Activated effector memory CD4-positive, alpha-beta T cell treated with anti-CD3 and anti-CD28 coated beads, Interleukin-2, amount 50 U/mL, for 16 hours (primary cell): Measurements from ENCODE around the gene CLASP1.
"Not testable (repeated sequence)": the region's sequence is repeated elsewhere in the genome, so short reads cannot be mapped to it uniquely, and the experiment has no call there.

Experiments
- DNase-seq: peaks from one replicate; pipeline ENCODE4 v3.0.0-alpha.2; 2020

Gene CLASP1

GRCh38 chr2:121363632-121364420, 285.4 kb downstream of the CLASP1 start:
- no peak for DNase-seq

- no peak for DNase-seq
Observed at GRCh38 chr2:121362774-121363173, 286.5 kb downstream of the CLASP1 start.

- DNase-seq: no peak
Observed at GRCh38 chr2:121362226-121362625, 287.0 kb downstream of the CLASP1 start.

GRCh38 chr2:121360566-121361300, 288.5 kb downstream of the CLASP1 start:
- no peak for DNase-seq

GRCh38 chr2:121359716-121360565, 289.3 kb downstream of the CLASP1 start:
- DNase-seq: no peak

GRCh38 chr2:121359170-121359569, 290.1 kb downstream of the CLASP1 start:
- no peak for DNase-seq

GRCh38 chr2:121358291-121358690, 291.0 kb downstream of the CLASP1 start:
- no peak for DNase-seq

- no peak for DNase-seq
Observed at GRCh38 chr2:121356058-121356640, 293.1 kb downstream of the CLASP1 start.

- no peak for DNase-seq
Observed at GRCh38 chr2:121355488-121355887, 293.8 kb downstream of the CLASP1 start.

GRCh38 chr2:121351521-121352318, 297.5 kb downstream of the CLASP1 start:
- no peak for DNase-seq

- no peak for DNase-seq
Observed at GRCh38 chr2:121350890-121351289, 298.4 kb downstream of the CLASP1 start.

GRCh38 chr2:121350402-121350775, 298.9 kb downstream of the CLASP1 start:
- DNase-seq: no peak

- no peak for DNase-seq
Observed at GRCh38 chr2:121349721-121350401, 299.4 kb downstream of the CLASP1 start.

- DNase-seq: no peak
Observed at GRCh38 chr2:121348128-121348740, 301.0 kb downstream of the CLASP1 start.

- DNase-seq: no peak
Observed at GRCh38 chr2:121346859-121347258, 302.4 kb downstream of the CLASP1 start.

- no peak for DNase-seq
Observed at GRCh38 chr2:121346407-121346806, 302.9 kb downstream of the CLASP1 start.

GRCh38 chr2:121345887-121346286, 303.4 kb downstream of the CLASP1 start:
- no peak for DNase-seq

- no peak for DNase-seq
Observed at GRCh38 chr2:121345101-121345500, 304.2 kb downstream of the CLASP1 start.

GRCh38 chr2:121343828-121344399, 305.3 kb downstream of the CLASP1 start:
- not testable (repeated sequence) for DNase-seq

- DNase-seq: no peak
Observed at GRCh38 chr2:121343191-121343590, 306.1 kb downstream of the CLASP1 start.

GRCh38 chr2:121342751-121343150, 306.5 kb downstream of the CLASP1 start:
- no peak for DNase-seq
